ENCODE data around the gene SUMO4.

SUMO4 gene

DNA sequence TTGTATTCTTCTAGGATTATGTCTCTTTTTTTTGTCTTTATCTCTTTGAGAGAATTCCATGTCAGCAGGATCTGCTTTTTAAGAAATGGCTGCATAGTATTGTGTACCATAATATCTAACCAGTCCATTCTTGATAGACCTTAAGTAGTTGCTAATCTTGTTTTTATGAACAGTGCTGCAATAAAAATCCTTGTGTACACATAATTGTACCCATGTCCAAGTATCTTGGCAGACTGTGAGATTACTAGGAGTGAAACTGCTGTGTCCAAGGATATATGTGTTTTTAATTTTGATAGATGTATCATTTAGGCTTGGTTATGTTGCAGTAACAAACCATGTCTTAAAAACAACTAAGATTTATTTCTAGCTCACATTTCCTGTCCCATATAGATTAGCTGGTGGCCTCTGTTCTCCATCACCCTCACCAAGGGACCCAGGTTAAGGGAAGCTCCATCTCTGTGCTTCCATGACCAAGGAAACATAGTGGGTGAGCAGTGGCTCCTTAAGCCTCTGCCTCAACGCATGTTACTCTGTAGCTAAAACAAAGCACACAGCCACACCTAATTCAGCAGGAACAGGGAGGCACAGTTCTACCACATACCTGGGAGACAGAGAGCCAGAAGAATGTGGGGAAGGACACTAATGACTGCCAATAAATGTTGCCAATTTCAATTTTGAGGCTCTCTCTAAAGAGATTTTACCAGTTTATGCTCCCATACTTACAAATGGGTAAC is 12.1 kb upstream of the SUMO4 start:
- Histone ChIP-seq H3K27me3 (ENCODE audit: control insufficient read depth in 3 of 3, insufficient read depth in 3 of 3, low read depth in 1 of 3, low read length in 3 of 3) (no peaks in the 10 kb centered on the region), H3K4ac (ENCODE audit: low read length) (no peak overlapping the region), H3K36me3 (replicated peaks in 1 of 2; ENCODE audit: control insufficient read depth in 2 of 2, insufficient read depth in 2 of 2, low read length in 2 of 2) (peaks cover 7 to 74% of the 10 kb centered on the region in 2 donors), H3K4me3 (ENCODE audit: low read length in 2 of 2) (no peak overlapping the region), H2BK15ac (ENCODE audit: low read length) (no peak overlapping the region), H2BK12ac (ENCODE audit: low read length) (no peak overlapping the region), H3K4me1 (ENCODE audit: control insufficient read depth in 2 of 2, insufficient read depth in 1 of 2, low read depth in 1 of 2, low read length in 2 of 2) (peaks cover 0 to 2% of the 10 kb centered on the region in 2 donors), H3K4me2 (ENCODE audit: insufficient read depth, low read length, poor library complexity, severe bottlenecking) (no peak overlapping the region), H3K9ac (ENCODE audit: low read depth, low read length, poor library complexity) (no peak overlapping the region), H4K91ac (ENCODE audit: low read depth, low read length, poor library complexity) (no peak overlapping the region), H3K23ac (ENCODE audit: low read depth, low read length, poor library complexity) (no peak overlapping the region), H2AK5ac (ENCODE audit: low read depth, low read length) (no peak overlapping the region), H3K14ac (ENCODE audit: low read length) (no peak overlapping the region), H3K18ac (ENCODE audit: low read length) (no peak overlapping the region), H3K9me3 (replicated peaks in 1 of 2; ENCODE audit: control insufficient read depth in 2 of 2, insufficient read depth in 1 of 2, low read depth in 1 of 2, low read length in 2 of 2) (peaks cover 0 to 49% of the 10 kb centered on the region in 2 donors), H3K79me1 (ENCODE audit: low read depth, low read length) (peaks cover 2% of the 10 kb centered on the region), H3K27ac (replicated peaks; ENCODE audit: low read length) (no peak overlapping the region), H2BK5ac (ENCODE audit: low read length) (no peak overlapping the region), H4K8ac (ENCODE audit: low read depth, low read length) (no peak overlapping the region), H2BK120ac (ENCODE audit: low read depth, low read length) (no peak overlapping the region), H2AFZ (ENCODE audit: low read length) (no peak overlapping the region)
- DNase-seq (ENCODE audit: low spot score) = no peak
- no CpG with 5 or more reads among the region's 1 CpG for WGBS, 2 donors (ENCODE audit: extremely low coverage in 2 of 2, insufficient read length in 2 of 2, insufficient replicate concordance in 1 of 2)

GRCh38 chr6:149389509-149390297 is 10.4 kb upstream of the SUMO4 start:
- Histone ChIP-seq H2BK5ac (ENCODE audit: low read length) (no peak overlapping the region), H3K27ac (replicated peaks; ENCODE audit: low read length) (no peak overlapping the region), H3K14ac (ENCODE audit: low read length) (no peak overlapping the region), H3K79me1 (ENCODE audit: low read depth, low read length) (peaks cover 2% of the 10 kb centered on the region), H3K27me3 (ENCODE audit: control insufficient read depth in 3 of 3, insufficient read depth in 3 of 3, low read depth in 1 of 3, low read length in 3 of 3) (no peaks in the 10 kb centered on the region), H2BK15ac (ENCODE audit: low read length) (no peak overlapping the region), H3K36me3 (replicated peaks in 1 of 2; ENCODE audit: control insufficient read depth in 2 of 2, insufficient read depth in 2 of 2, low read length in 2 of 2) (peaks cover 5 to 71% of the 10 kb centered on the region in 2 donors), H2BK120ac (ENCODE audit: low read depth, low read length) (no peak overlapping the region), H3K18ac (ENCODE audit: low read length) (no peak overlapping the region), H2BK12ac (ENCODE audit: low read length) (no peak overlapping the region), H3K4me3 (ENCODE audit: low read length in 2 of 2) (no peak overlapping the region), H2AK5ac (ENCODE audit: low read depth, low read length) (no peak overlapping the region), H3K23ac (ENCODE audit: low read depth, low read length, poor library complexity) (no peak overlapping the region), H4K8ac (ENCODE audit: low read depth, low read length) (no peak overlapping the region), H3K4me2 (ENCODE audit: insufficient read depth, low read length, poor library complexity, severe bottlenecking) (no peak overlapping the region), H3K9ac (ENCODE audit: low read depth, low read length, poor library complexity) (no peak overlapping the region), H2AFZ (ENCODE audit: low read length) (no peak overlapping the region), H3K9me3 (replicated peaks in 1 of 2; ENCODE audit: control insufficient read depth in 2 of 2, insufficient read depth in 1 of 2, low read depth in 1 of 2, low read length in 2 of 2) (peaks cover 0 to 63% of the 10 kb centered on the region in 2 donors), H3K4ac (ENCODE audit: low read length) (no peak overlapping the region), H4K91ac (ENCODE audit: low read depth, low read length, poor library complexity) (no peak overlapping the region), H3K4me1 (ENCODE audit: control insufficient read depth in 2 of 2, insufficient read depth in 1 of 2, low read depth in 1 of 2, low read length in 2 of 2) (peaks cover 0 to 2% of the 10 kb centered on the region in 2 donors)
- no CpG with 5 or more reads among the region's 3 CpGs for WGBS, 2 donors (ENCODE audit: extremely low coverage in 2 of 2, insufficient read length in 2 of 2, insufficient replicate concordance in 1 of 2)
- DNase-seq (ENCODE audit: low spot score) = no peak

DNA sequence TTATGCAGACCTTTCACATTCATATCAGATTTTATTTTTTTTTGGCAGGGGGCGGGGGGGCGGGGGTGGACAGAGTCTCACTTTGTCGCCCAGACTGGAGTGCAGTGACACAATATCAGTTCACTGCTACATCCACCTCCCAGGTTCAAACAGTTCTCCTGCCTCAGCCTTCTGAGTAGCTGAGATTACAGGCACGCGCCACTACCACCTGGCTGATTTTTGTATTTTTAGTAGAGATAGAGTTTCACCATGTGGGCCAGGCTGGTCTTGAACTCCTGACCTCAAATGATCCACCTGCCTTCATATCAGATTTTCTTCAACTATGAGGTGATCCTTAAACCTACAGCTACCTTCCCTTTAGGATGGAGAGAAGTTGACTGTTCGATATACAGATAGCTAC is 8.0 kb upstream of the SUMO4 start:
- Histone ChIP-seq H3K9me3 (replicated peaks in 1 of 2; ENCODE audit: control insufficient read depth in 2 of 2, insufficient read depth in 1 of 2, low read depth in 1 of 2, low read length in 2 of 2) (peaks cover 0 to 63% of the 10 kb centered on the region in 2 donors), H3K18ac (ENCODE audit: low read length) (no peak overlapping the region), H3K4me3 (ENCODE audit: low read length in 2 of 2) (no peak overlapping the region), H2BK120ac (ENCODE audit: low read depth, low read length) (no peak overlapping the region), H2AFZ (ENCODE audit: low read length) (no peak overlapping the region), H4K8ac (ENCODE audit: low read depth, low read length) (no peak overlapping the region), H2BK12ac (ENCODE audit: low read length) (no peak overlapping the region), H2AK5ac (ENCODE audit: low read depth, low read length) (no peak overlapping the region), H3K4ac (ENCODE audit: low read length) (no peak overlapping the region), H3K79me1 (ENCODE audit: low read depth, low read length) (peaks cover 2% of the 10 kb centered on the region), H2BK5ac (ENCODE audit: low read length) (no peak overlapping the region), H3K9ac (ENCODE audit: low read depth, low read length, poor library complexity) (no peak overlapping the region), H3K14ac (ENCODE audit: low read length) (no peak overlapping the region), H3K27ac (replicated peaks; ENCODE audit: low read length) (no peak overlapping the region), H3K23ac (ENCODE audit: low read depth, low read length, poor library complexity) (no peak overlapping the region), H3K36me3 (replicated peaks in 1 of 2; ENCODE audit: control insufficient read depth in 2 of 2, insufficient read depth in 2 of 2, low read length in 2 of 2) (peaks cover 3 to 78% of the 10 kb centered on the region in 2 donors), H4K91ac (ENCODE audit: low read depth, low read length, poor library complexity) (no peak overlapping the region), H3K4me1 (ENCODE audit: control insufficient read depth in 2 of 2, insufficient read depth in 1 of 2, low read depth in 1 of 2, low read length in 2 of 2) (peaks cover 0 to 2% of the 10 kb centered on the region in 2 donors), H3K4me2 (ENCODE audit: insufficient read depth, low read length, poor library complexity, severe bottlenecking) (no peak overlapping the region), H2BK15ac (ENCODE audit: low read length) (no peak overlapping the region), H3K27me3 (ENCODE audit: control insufficient read depth in 3 of 3, insufficient read depth in 3 of 3, low read depth in 1 of 3, low read length in 3 of 3) (no peaks in the 10 kb centered on the region)
- DNase-seq (ENCODE audit: low spot score) = no peak
- no CpG with 5 or more reads among the region's 6 CpGs for WGBS, 2 donors (ENCODE audit: extremely low coverage in 2 of 2, insufficient read length in 2 of 2, insufficient replicate concordance in 1 of 2)

DNA sequence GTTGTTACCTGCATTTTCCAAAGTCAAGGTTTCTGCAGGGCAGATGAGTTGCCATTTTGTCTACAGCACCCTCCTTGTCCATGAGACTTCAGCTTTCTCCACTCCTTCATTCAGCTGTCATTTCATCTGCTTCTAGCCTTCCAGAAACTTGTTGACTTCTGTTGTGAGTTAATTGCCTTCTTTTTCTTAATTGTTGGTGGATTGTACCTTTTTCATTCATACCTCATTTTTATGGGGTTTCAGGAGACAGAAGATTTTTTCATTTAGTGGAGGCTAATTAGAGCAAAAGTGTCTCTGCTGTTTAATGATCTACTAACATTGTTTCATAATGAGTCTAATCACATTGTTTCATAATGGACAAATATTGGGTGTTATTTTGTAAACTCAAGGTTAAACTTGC is 7.5 kb upstream of the SUMO4 start:
- Histone ChIP-seq H3K27ac (replicated peaks; ENCODE audit: low read length) (no peak overlapping the region), H3K18ac (ENCODE audit: low read length) (no peak overlapping the region), H2BK5ac (ENCODE audit: low read length) (no peak overlapping the region), H3K36me3 (replicated peaks in 1 of 2; ENCODE audit: control insufficient read depth in 2 of 2, insufficient read depth in 2 of 2, low read length in 2 of 2) (peaks cover 3 to 81% of the 10 kb centered on the region in 2 donors), H3K4me1 (ENCODE audit: control insufficient read depth in 2 of 2, insufficient read depth in 1 of 2, low read depth in 1 of 2, low read length in 2 of 2) (peaks cover 0 to 2% of the 10 kb centered on the region in 2 donors), H3K27me3 (ENCODE audit: control insufficient read depth in 3 of 3, insufficient read depth in 3 of 3, low read depth in 1 of 3, low read length in 3 of 3) (no peaks in the 10 kb centered on the region), H2BK15ac (ENCODE audit: low read length) (no peak overlapping the region), H2BK120ac (ENCODE audit: low read depth, low read length) (no peak overlapping the region), H3K14ac (ENCODE audit: low read length) (no peak overlapping the region), H3K4me3 (ENCODE audit: low read length in 2 of 2) (no peak overlapping the region), H3K79me1 (ENCODE audit: low read depth, low read length) (peaks cover 2% of the 10 kb centered on the region), H4K91ac (ENCODE audit: low read depth, low read length, poor library complexity) (no peak overlapping the region), H3K4ac (ENCODE audit: low read length) (no peak overlapping the region), H2BK12ac (ENCODE audit: low read length) (no peak overlapping the region), H4K8ac (ENCODE audit: low read depth, low read length) (no peak overlapping the region), H3K4me2 (ENCODE audit: insufficient read depth, low read length, poor library complexity, severe bottlenecking) (no peak overlapping the region), H3K9ac (ENCODE audit: low read depth, low read length, poor library complexity) (no peak overlapping the region), H3K23ac (ENCODE audit: low read depth, low read length, poor library complexity) (no peak overlapping the region), H2AK5ac (ENCODE audit: low read depth, low read length) (no peak overlapping the region), H3K9me3 (replicated peaks in 1 of 2; ENCODE audit: control insufficient read depth in 2 of 2, insufficient read depth in 1 of 2, low read depth in 1 of 2, low read length in 2 of 2) (peaks cover 0 to 60% of the 10 kb centered on the region in 2 donors), H2AFZ (ENCODE audit: low read length) (no peak overlapping the region)
- no peak for DNase-seq (ENCODE audit: low spot score)
